IMR-90 (cell line): ENCODE data around the gene POR. TPM values are rescaled to one million over a fixed set of nuclear protein-coding genes. Genes with fewer than 3 reads are reported as not detected.

Source experiments
- ATAC-seq: fragments of 200-7000 bp; cut with Tn5 transposase; 2 replicates; pipeline ENCODE4 v1.9.1; 2020; ENCODE audit warnings: low read depth, mild to moderate bottlenecking, moderate library complexity
- BruUV-seq: library from RNA; stranded (reverse); fragments of 400-500 nt; replicated peaks from 2 replicates; lab custom pipeline; 2021; lab: Mats Ljungman, UMichigan
- CTCF ChIA-PET: fragments of 300-600 bp; formaldehyde crosslinking; extraction: SDS; loops from one replicate; lab custom pipeline; 2021; ENCODE audit warnings: antibody characterized with exemption; lab: Yijun Ruan, JAX
- POLR2A ChIA-PET: fragments of 300-600 bp; sonication (Branson Sonifier 250); formaldehyde crosslinking; loops from one replicate; lab custom pipeline; 2022; ENCODE audit warnings: antibody characterized with exemption; ENCODE audit not compliant: unreplicated experiment; lab: Charles Lee
- DNase-seq: peaks from one replicate; pipeline ENCODE4 v3.0.0; 2013
- H2AFZ ChIP-seq: replicated peaks from 2 replicates; pipeline ENCODE3; 2013; ENCODE audit warnings: low read length, mild to moderate bottlenecking; ENCODE audit not compliant: poor library complexity
- H2AK5ac ChIP-seq: 2 replicates; pipeline ENCODE4 v1.6.1; 2013; ENCODE audit warnings: low read depth, low read length, inconsistent platforms
- H2AK9ac ChIP-seq: replicated peaks from 2 replicates; pipeline ENCODE3; 2013; ENCODE audit warnings: mild to moderate bottlenecking, low read depth, low read length, moderate library complexity; ENCODE audit not compliant: poor library complexity
- H2BK120ac ChIP-seq: 2 replicates; pipeline ENCODE4 v1.6.1; 2013; ENCODE audit warnings: low read depth, low read length, inconsistent platforms
- H2BK15ac ChIP-seq: 3 replicates; pipeline ENCODE4 v1.6.1; 2013; ENCODE audit warnings: low read depth, low read length, inconsistent platforms
- H2BK20ac ChIP-seq: 2 replicates; pipeline ENCODE4 v1.6.1; 2013; ENCODE audit warnings: low read depth, mild to moderate bottlenecking, inconsistent platforms, low read length, moderate library complexity
- H2BK5ac ChIP-seq: 2 replicates; pipeline ENCODE4 v1.6.1; 2013; ENCODE audit warnings: mild to moderate bottlenecking, low read depth, low read length, inconsistent platforms; ENCODE audit not compliant: poor library complexity, severe bottlenecking
- H3K14ac ChIP-seq: replicated peaks from 2 replicates; pipeline ENCODE4 v1.6.1; 2013; ENCODE audit warnings: low read depth, low read length, inconsistent platforms
- H3K18ac ChIP-seq: 2 replicates; pipeline ENCODE4 v1.6.1; 2013; ENCODE audit warnings: low read depth, low read length, control low read depth
- H3K23ac ChIP-seq: 2 replicates; pipeline ENCODE4 v1.6.1; 2013; ENCODE audit warnings: low read depth, low read length, inconsistent platforms
- H3K27ac ChIP-seq: 2 replicates; pipeline ENCODE4 v1.5.1; 2013; ENCODE audit warnings: mild to moderate bottlenecking, control low read depth, low read length; ENCODE audit not compliant: insufficient read depth
- H3K27me3 ChIP-seq: 2 replicates; pipeline ENCODE4 v1.6.1; 2013; ENCODE audit warnings: low read length; ENCODE audit not compliant: control insufficient read depth, insufficient read depth
- H3K36me3 ChIP-seq: 2 replicates; pipeline ENCODE4 v1.6.1; 2013; ENCODE audit warnings: low read length, mixed read lengths; ENCODE audit not compliant: control insufficient read depth, insufficient read depth
- H3K4ac ChIP-seq: 2 replicates; pipeline ENCODE4 v1.6.1; 2013; ENCODE audit warnings: low read depth, low read length, inconsistent platforms
- H3K4me1 ChIP-seq: 2 replicates; pipeline ENCODE4 v1.6.1; 2013; ENCODE audit warnings: low read length, mixed read lengths; ENCODE audit not compliant: control insufficient read depth, insufficient read depth
- H3K4me2 ChIP-seq: 2 replicates; pipeline ENCODE4 v1.6.1; 2013; ENCODE audit warnings: low read depth, mild to moderate bottlenecking, control low read depth, low read length, moderate library complexity
- H3K4me3 ChIP-seq: 2 replicates; pipeline ENCODE4 v1.5.1; 2013; ENCODE audit warnings: low read depth, mild to moderate bottlenecking, control low read depth, low read length, moderate library complexity; ENCODE audit not compliant: insufficient read depth
- H3K56ac ChIP-seq: 2 replicates; pipeline ENCODE4 v1.6.1; 2013; ENCODE audit warnings: low read length, inconsistent platforms; ENCODE audit not compliant: insufficient read depth; ENCODE audit errors: extremely low read depth
- H3K79me1 ChIP-seq, 2 experiments: 2 replicates each; pipeline ENCODE4 v1.6.1; 2013; ENCODE audit warnings: low read length in 2 of 2, inconsistent platforms in 1 of 2, low read depth in 1 of 2
- H3K9ac ChIP-seq: 2 replicates; pipeline ENCODE4 v1.6.1; 2013; ENCODE audit warnings: low read depth, low read length, control low read depth
- H3K9me1 ChIP-seq: 2 replicates; pipeline ENCODE4 v1.6.1; 2013; ENCODE audit warnings: low read length, inconsistent platforms; ENCODE audit not compliant: insufficient read depth
- H3K9me3 ChIP-seq: 2 replicates; pipeline ENCODE4 v1.6.1; 2013; ENCODE audit warnings: low read length; ENCODE audit not compliant: control insufficient read depth, insufficient read depth
- H4K20me1 ChIP-seq: 2 replicates; pipeline ENCODE4 v1.6.1; 2013; ENCODE audit warnings: low read length, inconsistent platforms; ENCODE audit not compliant: insufficient read depth
- H4K5ac ChIP-seq: 2 replicates; pipeline ENCODE4 v1.6.1; 2013; ENCODE audit warnings: mild to moderate bottlenecking, low read depth, low read length, control low read depth
- H4K8ac ChIP-seq, 2 experiments: 2 replicates each; pipeline ENCODE4 v1.6.1; 2013; ENCODE audit warnings: low read depth in 2 of 2, low read length in 2 of 2, control low read depth in 1 of 2, inconsistent platforms in 1 of 2
- H4K91ac ChIP-seq: 2 replicates; pipeline ENCODE4 v1.6.1; 2013; ENCODE audit warnings: low read depth, low read length, inconsistent platforms; ENCODE audit not compliant: insufficient read depth
- CEBPB ChIP-seq: IDR thresholded peaks from 2 replicates; pipeline ENCODE4 v1.6.1; 2012; ENCODE audit warnings: low read depth, low read length, improper control_type of control experiment
- WGBS, 2 experiments: methylation state at CpG; one replicate each; pipeline versions ENCODE4 v1.1.5 to v1.1.7; 2013; ENCODE audit warnings: missing lambda C conversion rate in 2 of 2; ENCODE audit not compliant: insufficient read length in 1 of 2; ENCODE audit errors: extremely low coverage in 2 of 2; 5-methylcytosine and 5-hydroxymethylcytosine counted together
- dilution Hi-C: fragments of 300-500 bp; cut with HindIII; formaldehyde crosslinking; loops from one replicate; pipeline ENCODE4 v1.14.3; 2018; ENCODE audit warnings: low sequenced_read_pairs; ENCODE audit not compliant: unreplicated experiment
- in situ Hi-C: fragments of 300-500 bp; cut with MboI; formaldehyde crosslinking; loops from 3 replicates; pipeline ENCODE4 v1.14.3; 2019; ENCODE audit warnings: low sequenced_read_pairs, inconsistent platforms, mixed read lengths
- intact Hi-C: fragments of 100-400 bp; cut with micrococcal nuclease; formaldehyde crosslinking; loops from 2 replicates; pipeline ENCODE4 v1.10.0; 2022
- polyA plus RNA-seq, 3 experiments: library from polyadenylated mRNA; depleted of rRNA; stranded (reverse); fragments of >200 nt; gene quantifications; 2 replicates each; pipeline ENCODE4 v1.2.3, GENCODE V29; 2012; ENCODE audit warnings: low replicate concordance in 1 of 3
- total RNA-seq: library from RNA; depleted of rRNA; stranded (reverse); fragments of >200 nt; gene quantifications from 2 replicates; pipeline ENCODE4 v1.2.3, GENCODE V29; 2012
- TF ChIP-seq, protein P1 (sequence below): fragments of 150-350 bp; IDR thresholded peaks from 2 replicates; pipeline ENCODE4 v1.6.1; 2017; ENCODE audit warnings: mild to moderate bottlenecking, antibody characterized with exemption, low read length, low read depth

Gene POR
- total and polyA plus RNA-seq, 2 of the 4 experiments (the other 2 are of a cell fraction), result 25.5 to 42.2 TPM

DNA sequence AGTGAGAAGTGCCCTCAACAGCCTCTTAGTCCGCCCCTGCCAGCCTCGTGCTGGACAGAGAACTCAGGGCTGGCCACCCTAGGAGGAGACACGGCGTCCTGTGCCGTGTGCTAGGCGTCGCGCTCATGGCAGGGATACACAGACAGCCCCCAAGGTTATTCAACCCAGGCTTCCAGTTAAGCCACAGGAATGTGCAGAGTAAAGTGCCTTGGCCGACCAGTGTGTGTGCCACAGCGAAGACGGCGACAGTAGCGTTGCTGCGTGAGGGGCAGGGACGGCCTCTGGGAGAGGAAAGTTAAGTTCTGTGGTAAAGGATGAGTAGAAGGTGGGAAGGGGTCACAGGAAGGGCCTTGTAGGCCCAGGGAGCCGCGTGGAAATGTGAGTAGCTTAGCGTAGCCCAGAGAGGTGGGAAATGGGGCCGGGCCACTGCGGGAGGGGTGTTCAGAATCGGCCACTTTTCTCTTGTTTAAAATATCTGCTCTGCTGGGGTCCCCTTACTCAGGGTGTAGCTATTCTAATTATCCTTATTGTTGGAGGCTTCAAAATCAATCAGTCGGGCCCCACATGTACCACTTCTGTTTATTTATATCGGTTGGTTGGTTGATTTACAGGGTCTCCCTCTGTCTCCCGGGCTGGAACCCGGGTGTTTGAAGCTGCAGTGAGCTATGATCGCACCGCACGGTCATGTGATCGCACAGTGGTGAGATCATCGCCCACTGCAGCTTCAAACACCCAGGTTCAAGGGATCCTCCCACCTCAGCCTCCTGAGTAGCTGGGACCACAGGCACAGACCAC, 54.9 kb downstream of the POR start:
- Histone ChIP-seq H3K23ac (no peak overlapping the region), H2AK5ac (no peak overlapping the region), H3K9ac (no peak overlapping the region), H2BK20ac (no peak overlapping the region), H3K27ac (no peak overlapping the region), H3K27me3 (no peaks in the 10 kb centered on the region), H2BK120ac (no peak overlapping the region), H3K14ac (no peak overlapping the region), H3K18ac (no peak overlapping the region), H3K4me2 (no peak overlapping the region), H4K91ac (no peak overlapping the region), H3K36me3 (peaks cover 17% of the 10 kb centered on the region; the same call in 1 of the 2 replicates), H4K5ac (no peak overlapping the region), H2AFZ (peak overlapping the region; percentile 18), H4K20me1 (no peaks in the 10 kb centered on the region), H2BK5ac (no peak overlapping the region), H3K4me1 (peaks cover 11% of the 10 kb centered on the region; the same call in 1 of the 2 replicates), H2AK9ac (no peak overlapping the region), H2BK15ac (no peak overlapping the region), H3K56ac (no peak overlapping the region), H3K4me3 (no peak overlapping the region), H3K9me1 (peaks cover 14% of the 10 kb centered on the region), H3K4ac (no peak overlapping the region), H3K79me1 (peaks cover 0 to 37% of the 10 kb centered on the region in 2 experiments; a peak in 3 of 4 replicates), H3K9me3 (no peaks in the 10 kb centered on the region), H4K8ac (no peak overlapping the region)
- intact Hi-C loops, result loop anchor here (10.0 kb wide), 1 partner anchor 55 kb away; the partner anchor contains the start of gene POR
- DNase-seq (no peak), ATAC-seq (no peak)
- dilution Hi-C loops, result no loop called here
- no peak for TF ChIP-seq CEBPB
- TF ChIP-seq, protein P1, sequence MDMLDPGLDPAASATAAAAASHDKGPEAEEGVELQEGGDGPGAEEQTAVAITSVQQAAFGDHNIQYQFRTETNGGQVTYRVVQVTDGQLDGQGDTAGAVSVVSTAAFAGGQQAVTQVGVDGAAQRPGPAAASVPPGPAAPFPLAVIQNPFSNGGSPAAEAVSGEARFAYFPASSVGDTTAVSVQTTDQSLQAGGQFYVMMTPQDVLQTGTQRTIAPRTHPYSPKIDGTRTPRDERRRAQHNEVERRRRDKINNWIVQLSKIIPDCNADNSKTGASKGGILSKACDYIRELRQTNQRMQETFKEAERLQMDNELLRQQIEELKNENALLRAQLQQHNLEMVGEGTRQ, result peak; percentile 50; the same call in 1 of the 2 replicates
- in situ Hi-C loops, result no loop called here
- 20% methylated on average over 1 of the region's 30 CpGs; no CpG with 5 or more reads in 1 of the 2 experiments for WGBS, 2 experiments
- ChIA-PET CTCF (interaction anchor here (0.7 kb wide), 1 partner anchor 9 kb away, joined by 3 read pairs; no protein-coding TSS in a partner anchor), POLR2A (interaction anchor here (0.6 kb wide), 1 partner anchor 314 kb away, joined by 3 read pairs; no protein-coding TSS in a partner anchor)
- BruUV-seq, result no TSS peak
